ENCODE data around the gene CRISP1. TPM values are rescaled to one million over a fixed set of nuclear protein-coding genes. Genes with fewer than 3 reads are reported as not detected.
A peak's percentile ranks its signal among the peaks of the same experiment; 100 is the strongest.

Gene CRISP1
- total and polyA plus RNA-seq, 9 of the 15 experiments (the other 6 are each of a cell fraction or from before 2014, with no cell fraction given): not detected

- TF ChIP-seq, protein P1, sequence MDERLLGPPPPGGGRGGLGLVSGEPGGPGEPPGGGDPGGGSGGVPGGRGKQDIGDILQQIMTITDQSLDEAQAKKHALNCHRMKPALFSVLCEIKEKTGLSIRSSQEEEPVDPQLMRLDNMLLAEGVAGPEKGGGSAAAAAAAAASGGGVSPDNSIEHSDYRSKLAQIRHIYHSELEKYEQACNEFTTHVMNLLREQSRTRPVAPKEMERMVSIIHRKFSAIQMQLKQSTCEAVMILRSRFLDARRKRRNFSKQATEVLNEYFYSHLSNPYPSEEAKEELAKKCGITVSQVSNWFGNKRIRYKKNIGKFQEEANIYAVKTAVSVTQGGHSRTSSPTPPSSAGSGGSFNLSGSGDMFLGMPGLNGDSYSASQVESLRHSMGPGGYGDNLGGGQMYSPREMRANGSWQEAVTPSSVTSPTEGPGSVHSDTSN (CRISPR knock-in tag; IDR thresholded peaks at IDR 0.05; ENCODE audit: low read depth): peak; percentile 52; the same call in 1 of the 2 replicates
- TF ChIP-seq, protein P1 (tag; conservative IDR thresholded peaks at IDR 0.05; ENCODE audit: low read depth): peak; percentile 75
- TF ChIP-seq OTX1 (CRISPR knock-in tag; IDR thresholded peaks at IDR 0.05): no peak
- TF ChIP-seq MTA1 (IDR thresholded peaks at IDR 0.05; ENCODE audit: borderline replicate concordance): no peak
- TF ChIP-seq, protein P2, sequence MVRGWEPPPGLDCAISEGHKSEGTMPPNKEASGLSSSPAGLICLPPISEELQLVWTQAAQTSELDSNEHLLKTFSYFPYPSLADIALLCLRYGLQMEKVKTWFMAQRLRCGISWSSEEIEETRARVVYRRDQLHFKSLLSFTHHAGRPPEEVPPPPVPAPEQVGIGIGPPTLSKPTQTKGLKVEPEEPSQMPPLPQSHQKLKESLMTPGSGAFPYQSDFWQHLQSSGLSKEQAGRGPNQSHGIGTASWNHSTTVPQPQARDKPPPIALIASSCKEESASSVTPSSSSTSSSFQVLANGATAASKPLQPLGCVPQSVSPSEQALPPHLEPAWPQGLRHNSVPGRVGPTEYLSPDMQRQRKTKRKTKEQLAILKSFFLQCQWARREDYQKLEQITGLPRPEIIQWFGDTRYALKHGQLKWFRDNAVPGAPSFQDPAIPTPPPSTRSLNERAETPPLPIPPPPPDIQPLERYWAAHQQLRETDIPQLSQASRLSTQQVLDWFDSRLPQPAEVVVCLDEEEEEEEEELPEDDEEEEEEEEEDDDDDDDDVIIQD (CRISPR knock-in tag; IDR thresholded peaks at IDR 0.05): no peak
- TF ChIP-seq TFAM (CRISPR knock-in tag; conservative IDR thresholded peaks at IDR 0.05): no peak
- TF ChIP-seq CXXC5 (CRISPR knock-in tag; IDR thresholded peaks at IDR 0.05): 0 out of 2 replicates have a peak, but pooled peaks have one; percentile 10
- TF ChIP-seq PHF21A (IDR thresholded peaks at IDR 0.05; ENCODE audit: borderline replicate concordance, low read depth): no peak
Observed at GRCh38 chr6:49787176-49787575, 79.2 kb downstream of the CRISP1 start, which contains the start of gene PGK2 (continued).

Measured in K562 (cell line).